Measurements from ENCODE around the gene DPF3.

- TF ChIP-seq CTCF (IDR thresholded peaks at IDR 0.05) (no peak), POLR2A (IDR thresholded peaks at IDR 0.05) (no peak)
Measured at GRCh38 chr14:72847721-72848120, 46.2 kb downstream of the DPF3 start.

Data from lower leg skin (tissue), 3 donors.